ELR (cell line): ENCODE measurements around the gene SIRT6.
A peak's percentile ranks its signal among the peaks of the same experiment; 100 is the strongest.
"Not testable (repeated sequence)": the region's sequence is repeated elsewhere in the genome, so short reads cannot be mapped to it uniquely, and the experiment has no call there.

ENCODE experiments used
- DNase-seq: peaks from one replicate; pipeline ENCODE4 v3.0.0-alpha.2; 2015; ENCODE audit warnings: low read depth

The SIRT6 gene

GRCh38 chr19:4174895-4175668 is 7.3 kb downstream of the SIRT6 start:
- no peak for DNase-seq

DNA sequence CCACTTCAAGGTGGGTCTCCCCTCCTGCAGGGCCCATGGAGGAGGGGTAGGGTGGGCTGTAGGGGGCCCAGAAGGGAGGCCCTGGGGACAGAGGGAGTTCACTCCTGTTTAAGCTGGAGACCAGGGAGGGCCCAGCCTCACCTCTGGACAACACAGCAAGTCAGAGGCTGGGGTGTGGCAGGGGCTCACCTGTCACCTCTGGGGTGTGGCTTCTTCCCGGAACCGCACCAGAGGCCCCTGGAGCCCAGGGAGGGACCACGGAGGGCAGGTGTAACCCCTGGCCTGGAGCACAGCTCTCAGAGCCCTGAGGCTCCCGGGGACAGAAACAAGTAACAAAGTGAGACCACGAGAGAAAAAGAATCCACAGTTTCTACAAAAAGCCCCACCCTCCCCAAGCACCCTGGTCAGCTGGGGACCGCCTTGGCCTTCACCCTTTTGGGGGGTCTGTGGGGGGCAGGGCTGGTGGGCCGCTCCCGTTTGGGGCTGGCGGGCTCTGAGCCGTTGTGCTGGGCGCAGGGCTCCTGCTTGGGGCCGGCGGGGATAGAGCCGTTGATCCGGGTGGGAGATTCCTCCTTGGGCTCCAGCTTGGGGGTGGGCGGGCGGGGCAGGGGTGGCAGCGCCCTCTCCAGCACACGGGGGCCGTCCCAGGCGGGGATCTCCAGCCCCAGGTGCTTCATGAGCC is 8.0 kb downstream of the SIRT6 start:
- no peak for DNase-seq

DNA sequence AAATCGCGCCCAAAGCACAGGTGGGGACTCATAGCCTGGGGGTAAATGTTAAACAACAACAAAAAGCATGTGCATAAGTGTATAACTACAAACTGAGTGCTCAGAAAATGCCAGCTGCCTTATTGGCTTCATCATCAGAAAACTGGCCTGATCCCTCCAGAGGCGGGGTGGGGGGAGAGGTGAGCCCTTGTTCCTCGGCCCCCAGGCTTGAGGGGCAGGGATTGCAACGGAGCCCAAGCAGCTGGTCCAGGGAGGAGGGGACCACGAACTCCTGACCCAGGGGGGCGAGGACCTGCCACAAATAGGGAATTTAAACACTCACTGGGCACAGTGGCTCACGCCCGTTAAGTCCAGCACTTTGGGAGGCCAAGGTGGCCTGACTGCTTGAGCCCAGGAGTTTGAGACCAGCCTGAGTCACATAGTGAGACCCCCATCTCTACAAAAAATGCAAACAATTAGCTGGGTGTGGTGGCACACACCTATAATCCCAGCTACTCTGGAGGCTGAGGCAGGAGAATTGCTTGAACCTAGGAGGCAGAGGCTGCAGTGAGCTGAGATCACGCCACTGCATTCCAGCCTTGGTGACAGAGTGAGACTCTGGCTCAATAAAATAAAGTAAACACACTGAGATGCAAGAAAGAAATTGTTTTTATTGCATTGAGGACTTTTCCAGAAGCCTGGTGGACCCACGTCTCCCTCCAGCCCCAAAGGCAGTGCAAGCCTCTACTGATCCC is 8.7 kb downstream of the SIRT6 start:
- no peak for DNase-seq

DNA sequence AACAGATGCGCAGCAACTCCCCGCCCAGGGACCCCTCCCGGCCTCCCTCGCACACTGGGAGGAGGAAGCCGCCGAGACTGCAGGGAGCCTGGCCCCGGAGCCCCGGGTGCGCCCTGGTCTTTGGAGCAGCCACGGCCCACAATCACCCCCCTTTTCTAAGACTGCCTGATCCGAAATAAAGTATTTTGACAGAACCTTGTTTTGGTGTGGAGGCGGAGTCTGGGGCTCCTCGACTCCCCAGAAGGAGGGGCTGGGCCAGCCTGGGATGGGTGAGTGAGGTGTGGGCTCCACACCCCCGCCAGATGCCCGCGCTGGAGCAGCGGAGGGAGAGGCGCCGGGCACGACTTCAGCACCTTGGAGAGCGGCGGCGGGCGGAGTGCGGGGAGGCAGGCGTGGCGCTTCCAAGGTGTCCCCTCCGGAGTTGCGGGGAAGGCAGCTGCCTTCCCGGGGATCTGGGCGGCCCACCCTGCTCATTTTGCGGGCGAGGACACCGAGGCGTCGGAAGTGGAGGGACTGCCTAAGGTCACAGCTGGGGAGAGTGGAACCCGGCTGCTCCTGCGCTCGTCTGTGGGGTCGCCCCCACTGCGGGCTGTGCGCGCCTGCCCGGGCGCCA is 9.4 kb downstream of the SIRT6 start:
- DNase-seq: peak; percentile 52

- no peak for DNase-seq
These were observed 10.7 kb downstream of the SIRT6 start for GRCh38 chr19:4171676-4172075.

GRCh38 chr19:4164262-4164661 is 18.1 kb downstream of the SIRT6 start:
- no peak for DNase-seq

- DNase-seq: no peak
These were observed 20.8 kb downstream of the SIRT6 start for GRCh38 chr19:4161415-4162077.

GRCh38 chr19:4157971-4158370 is 24.4 kb downstream of the SIRT6 start:
- not testable (repeated sequence) for DNase-seq

- no peak for DNase-seq
These were observed 25.2 kb downstream of the SIRT6 start for GRCh38 chr19:4157164-4157563.

GRCh38 chr19:4154571-4155312 is 27.6 kb downstream of the SIRT6 start:
- DNase-seq: no peak

DNA sequence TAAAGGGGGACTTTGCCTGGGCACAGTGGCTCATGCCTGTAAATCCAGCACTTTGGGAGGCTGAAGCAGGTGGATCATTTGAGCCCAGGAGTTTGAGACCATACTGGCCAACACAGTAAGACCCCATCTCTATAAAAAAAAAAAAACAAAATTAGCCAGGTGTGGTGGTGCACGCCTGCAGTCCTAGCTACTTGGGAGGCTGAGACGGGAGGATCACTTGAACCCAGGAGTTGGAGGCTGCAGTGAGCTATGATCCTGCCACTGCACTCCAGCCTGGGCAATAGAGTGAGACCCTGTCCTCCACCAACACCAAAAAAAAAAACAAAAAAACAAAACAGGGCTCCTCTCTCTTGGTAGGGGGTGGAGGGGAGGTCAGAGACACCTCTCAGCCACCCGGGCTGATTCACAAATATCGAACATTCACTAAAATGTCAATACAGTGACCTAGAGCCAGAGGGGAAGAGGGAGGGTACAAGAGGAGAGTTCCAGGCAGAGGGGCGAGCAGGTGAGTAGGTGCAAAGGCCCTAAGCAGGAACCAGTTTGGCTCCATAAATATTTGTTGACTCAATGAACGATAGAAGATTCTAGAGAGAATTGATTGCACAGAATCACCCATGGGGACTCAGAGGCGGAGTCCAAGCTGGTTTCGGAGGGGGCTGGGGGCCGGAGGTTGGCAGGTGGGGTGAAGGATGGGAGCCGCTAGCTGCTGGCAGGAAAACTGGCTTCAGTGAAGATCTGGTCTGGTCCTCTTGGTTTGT is 29.9 kb downstream of the SIRT6 start:
- no peak for DNase-seq

GRCh38 chr19:4151623-4152022 is 30.7 kb downstream of the SIRT6 start:
- DNase-seq: no peak

- no peak for DNase-seq
These were observed 32.7 kb downstream of the SIRT6 start for GRCh38 chr19:4149518-4150288.

GRCh38 chr19:4144666-4145249 is 37.6 kb downstream of the SIRT6 start:
- peak; percentile 62 for DNase-seq

- DNase-seq: not testable (repeated sequence)
These were observed 39.4 kb downstream of the SIRT6 start for GRCh38 chr19:4142916-4143315.

DNA sequence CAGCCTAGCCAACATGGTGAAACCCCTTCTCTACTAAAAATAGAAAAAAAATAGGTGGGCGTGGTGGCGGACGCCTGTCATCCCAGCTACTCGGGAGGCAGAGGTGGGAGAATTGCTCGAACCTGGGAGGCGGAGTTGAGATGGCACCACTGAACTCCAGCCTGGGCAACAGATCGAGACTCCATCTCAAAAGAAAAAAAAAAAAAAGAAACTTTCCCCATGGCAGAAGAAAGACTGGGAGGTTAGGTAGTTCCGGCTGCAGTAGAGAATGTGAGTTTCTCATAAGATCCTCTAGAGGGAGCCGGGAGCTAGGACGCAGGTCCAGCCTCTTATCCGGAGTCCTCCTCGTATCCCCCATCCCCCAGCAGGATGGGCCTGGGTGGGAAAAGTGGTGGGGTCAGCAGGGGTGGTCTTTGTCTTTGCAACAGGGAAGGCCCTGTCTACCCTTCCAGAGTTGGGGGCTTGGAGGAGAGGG is 42.1 kb downstream of the SIRT6 start:
- DNase-seq: peak; percentile 87

DNA sequence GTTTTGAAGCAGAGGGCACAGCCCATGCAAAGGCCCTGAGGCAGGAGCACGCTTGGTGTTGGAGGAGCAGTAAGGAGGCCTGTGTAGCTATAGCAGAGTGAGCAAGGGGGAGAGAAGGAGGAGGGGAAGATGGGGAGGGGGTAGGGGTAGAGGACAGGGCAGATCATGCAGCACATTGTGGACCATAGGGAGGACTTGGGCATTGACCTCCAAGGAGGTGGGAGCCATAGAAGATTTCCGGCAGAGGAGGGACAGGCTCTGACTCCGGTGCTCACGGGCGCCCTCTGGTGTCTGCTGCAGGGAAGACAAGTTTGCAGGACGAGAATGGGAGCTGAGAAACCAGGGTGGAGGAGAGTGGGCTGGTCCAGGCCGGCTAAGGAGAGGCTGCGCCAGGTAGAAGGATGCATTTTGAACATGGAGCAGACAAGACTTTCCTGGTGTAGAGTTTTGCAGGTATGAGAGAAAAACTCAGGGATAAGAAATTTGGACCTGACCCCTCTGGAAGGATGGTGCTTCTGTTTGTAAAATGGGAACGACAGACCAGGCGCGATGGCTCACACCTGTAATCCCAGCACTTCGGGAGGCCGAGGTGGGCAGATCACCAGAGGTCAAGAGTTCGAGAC is 42.6 kb downstream of the SIRT6 start:
- DNase-seq: peak; percentile 74

GRCh38 chr19:4138445-4138844 is 43.9 kb downstream of the SIRT6 start:
- no peak for DNase-seq

DNA sequence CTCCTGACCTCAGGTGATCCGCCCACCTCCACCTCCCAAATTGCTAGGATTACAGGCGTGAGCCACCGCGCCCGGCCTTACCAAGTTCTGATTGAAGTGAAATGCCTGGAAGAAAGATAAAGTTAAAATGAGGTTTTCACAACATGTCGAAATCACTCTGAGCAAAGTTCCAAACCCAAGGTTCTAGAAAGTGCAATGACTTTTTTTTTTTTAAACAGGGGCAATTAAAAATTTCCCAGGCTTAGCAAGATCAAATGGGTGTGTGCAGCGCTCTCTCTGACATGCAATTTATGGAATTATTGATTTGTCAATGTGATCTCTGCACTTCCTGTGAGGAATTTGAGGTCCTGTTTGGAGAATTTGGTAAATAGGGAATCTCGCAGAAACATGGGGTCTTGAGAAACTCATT is 45.7 kb downstream of the SIRT6 start:
- no peak for DNase-seq
